ENCODE results near the gene CAPN3. TPM values are rescaled to one million over a fixed set of nuclear protein-coding genes. Genes with fewer than 3 reads are reported as not detected.

The CAPN3 gene
- total RNA-seq, 2 donors from 2014 or later, result 2.0 to 5.8 TPM

DNA sequence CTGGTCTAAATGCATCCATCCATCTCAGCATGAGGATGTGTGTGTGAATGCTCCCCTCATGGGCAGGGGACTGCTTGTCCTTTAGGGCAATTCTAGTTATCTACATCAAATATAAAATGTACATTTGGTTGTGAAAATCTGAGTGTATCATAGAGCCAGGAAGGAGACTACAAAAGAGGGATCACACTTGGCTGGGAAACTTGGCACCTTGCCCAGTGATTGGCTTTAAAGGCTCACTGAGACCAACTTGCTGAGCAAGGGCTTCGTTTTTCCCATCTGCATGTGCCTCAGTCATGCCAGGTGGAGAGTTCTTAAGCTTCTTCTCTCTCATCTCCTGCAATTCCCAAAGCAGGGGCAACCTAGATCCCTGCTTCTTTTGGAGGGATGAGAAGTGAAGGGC, 5.2 kb downstream of the CAPN3 start:
- no peak overlapping the region for H3K4me3 Mint-ChIP-seq

DNA sequence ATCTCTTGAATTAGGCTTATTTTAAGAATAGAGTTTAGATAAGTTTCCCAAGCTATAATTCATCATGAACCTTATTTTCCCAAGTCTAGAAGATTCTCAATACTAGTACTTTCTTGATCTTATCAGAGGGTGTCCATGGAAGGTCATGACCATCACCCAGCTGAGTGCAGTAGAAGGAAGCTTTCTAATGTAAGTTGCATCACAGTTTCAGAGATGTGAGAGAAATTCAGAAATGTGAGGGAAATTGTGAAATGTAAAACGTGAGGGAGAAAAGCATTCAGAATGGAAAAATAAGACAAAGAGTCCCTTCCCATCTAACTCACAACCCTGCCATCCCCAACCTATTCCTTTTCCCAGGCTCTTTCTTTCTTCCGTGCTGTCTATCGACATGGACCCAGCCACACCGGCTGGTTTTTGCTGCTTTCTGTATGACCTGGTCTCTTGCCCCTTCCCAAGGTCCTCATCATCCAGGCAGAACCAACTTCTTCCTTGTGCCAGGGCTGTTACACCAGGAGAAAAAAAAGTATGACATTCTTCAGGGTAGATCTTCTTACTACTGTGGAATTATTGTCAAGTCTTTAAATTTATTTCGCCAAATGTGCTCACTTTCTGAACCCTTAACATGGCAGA, 6.7 kb downstream of the CAPN3 start:
- Mint-ChIP-seq H3K9me3 (no peaks in the 10 kb centered on the region), H3K4me1 (ENCODE audit: low read depth in 2 of 2) (no peaks in the 10 kb centered on the region), H3K27ac (no peak overlapping the region), H3K36me3 (no peaks in the 10 kb centered on the region), H3K27me3 (no peaks in the 10 kb centered on the region), H3K4me3 (no peak overlapping the region)
- DNase-seq (ENCODE audit: low spot score) (no peak), ATAC-seq (no peak)

More for the DNA sequence above, 5.2 kb downstream of the CAPN3 start:
- no peaks in the 10 kb centered on the region for H3K4me1 Mint-ChIP-seq (ENCODE audit: low read depth in 2 of 2)
- no peaks in the 10 kb centered on the region for H3K36me3 Mint-ChIP-seq
- ATAC-seq (no peak), DNase-seq (ENCODE audit: low spot score) (no peak)
- no peak overlapping the region for H3K27ac Mint-ChIP-seq
- no peaks in the 10 kb centered on the region for H3K27me3 Mint-ChIP-seq
- H3K9me3 Mint-ChIP-seq, result no peaks in the 10 kb centered on the region

DNA sequence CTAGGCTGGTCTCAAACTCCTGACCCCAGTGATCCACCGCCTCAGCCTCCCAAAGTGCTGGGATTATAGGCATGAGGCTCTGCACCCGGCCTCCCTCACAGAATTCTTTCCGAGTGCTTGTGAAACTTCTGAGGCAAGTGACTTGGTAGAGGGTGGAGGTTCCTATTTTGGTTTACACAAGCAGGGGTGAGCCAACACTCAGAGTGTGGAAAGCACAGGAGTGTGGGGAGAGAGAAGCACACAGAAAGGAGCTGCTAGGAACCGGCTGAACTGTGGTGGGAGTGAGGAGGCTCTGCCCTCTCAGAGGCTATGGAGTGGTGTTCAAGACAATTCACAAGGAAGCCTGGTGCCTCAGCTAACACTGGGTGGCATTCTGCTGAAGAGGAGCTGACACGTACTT, 7.7 kb downstream of the CAPN3 start:
- Mint-ChIP-seq H3K4me1 (ENCODE audit: low read depth in 2 of 2) (no peaks in the 10 kb centered on the region), H3K27ac (no peak overlapping the region), H3K9me3 (no peaks in the 10 kb centered on the region), H3K4me3 (no peak overlapping the region), H3K36me3 (no peaks in the 10 kb centered on the region), H3K27me3 (no peaks in the 10 kb centered on the region)
- DNase-seq (ENCODE audit: low spot score), result no peak
- ATAC-seq, result no peak

DNA sequence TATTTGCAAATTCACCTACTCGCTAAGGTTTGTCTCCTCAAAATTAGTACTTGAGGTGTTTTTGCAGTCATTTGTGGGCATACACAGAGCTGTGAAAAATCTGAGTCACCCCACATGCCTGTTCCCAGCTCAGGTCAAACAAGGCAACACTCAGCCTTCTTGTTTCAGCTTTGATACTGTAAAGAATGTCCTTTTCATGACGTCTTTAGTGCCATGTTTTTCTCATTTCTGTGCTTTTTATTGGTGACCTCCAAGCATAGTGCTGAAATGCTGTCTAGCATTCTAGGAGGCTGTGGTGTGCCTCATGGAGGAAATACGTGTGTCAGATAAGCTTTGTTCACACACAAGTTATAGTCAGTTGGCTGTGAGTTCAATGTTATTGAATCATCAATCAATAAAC, 8.8 kb downstream of the CAPN3 start:
- Mint-ChIP-seq H3K27me3 (no peaks in the 10 kb centered on the region), H3K4me3 (no peak overlapping the region), H3K36me3 (no peaks in the 10 kb centered on the region), H3K9me3 (no peaks in the 10 kb centered on the region), H3K27ac (no peak overlapping the region), H3K4me1 (ENCODE audit: low read depth in 2 of 2) (no peaks in the 10 kb centered on the region)
- DNase-seq (ENCODE audit: low spot score) (no peak), ATAC-seq (no peak)

DNA sequence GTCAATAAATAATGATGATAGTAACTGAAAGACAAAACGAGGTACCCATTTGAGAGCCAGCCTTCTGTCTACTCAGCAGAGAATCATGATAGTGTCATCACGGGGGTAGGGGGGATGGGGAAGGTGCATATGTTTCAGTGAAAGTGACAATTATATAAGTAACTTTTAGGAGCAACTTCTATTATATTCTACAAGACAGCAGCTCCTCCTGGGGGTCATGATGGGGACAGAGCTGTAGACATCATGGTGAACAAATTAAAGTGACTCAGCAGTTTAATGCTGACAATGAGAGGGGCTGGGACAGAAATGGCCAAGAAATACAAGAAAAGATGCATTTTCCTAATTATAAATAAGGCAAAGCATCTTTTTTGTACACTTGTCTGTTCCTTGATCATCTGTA, 11.8 kb downstream of the CAPN3 start:
- H3K4me3 Mint-ChIP-seq, result no peak overlapping the region
- no peaks in the 10 kb centered on the region for H3K27me3 Mint-ChIP-seq
- H3K4me1 Mint-ChIP-seq (ENCODE audit: low read depth in 2 of 2), result peaks cover 3 to 4% of the 10 kb centered on the region in 2 donors
- no peaks in the 10 kb centered on the region for H3K36me3 Mint-ChIP-seq
- no peaks in the 10 kb centered on the region for H3K9me3 Mint-ChIP-seq
- DNase-seq (ENCODE audit: low spot score), result no peak
- no peak overlapping the region for H3K27ac Mint-ChIP-seq
- no peak for ATAC-seq

DNA sequence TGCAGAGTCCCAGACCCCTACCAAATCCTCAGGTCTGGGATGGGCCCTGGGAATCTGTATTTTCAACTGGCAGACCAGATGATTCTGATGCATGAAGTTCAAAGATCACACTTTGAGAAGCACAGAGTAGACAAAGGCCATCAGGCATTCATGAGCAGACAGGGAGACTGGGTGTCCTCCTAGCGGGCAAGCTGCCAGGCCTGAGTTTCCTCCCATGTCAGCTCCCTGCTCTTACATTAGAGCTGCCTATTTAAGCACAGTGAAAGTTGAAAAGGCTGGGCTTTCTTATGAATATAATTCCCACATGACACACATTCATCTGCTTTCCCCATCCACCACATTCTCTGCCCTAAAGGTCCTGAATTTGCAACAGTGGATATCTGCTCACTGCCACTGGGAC, 14.0 kb downstream of the CAPN3 start:
- ATAC-seq, result no peak

DNA sequence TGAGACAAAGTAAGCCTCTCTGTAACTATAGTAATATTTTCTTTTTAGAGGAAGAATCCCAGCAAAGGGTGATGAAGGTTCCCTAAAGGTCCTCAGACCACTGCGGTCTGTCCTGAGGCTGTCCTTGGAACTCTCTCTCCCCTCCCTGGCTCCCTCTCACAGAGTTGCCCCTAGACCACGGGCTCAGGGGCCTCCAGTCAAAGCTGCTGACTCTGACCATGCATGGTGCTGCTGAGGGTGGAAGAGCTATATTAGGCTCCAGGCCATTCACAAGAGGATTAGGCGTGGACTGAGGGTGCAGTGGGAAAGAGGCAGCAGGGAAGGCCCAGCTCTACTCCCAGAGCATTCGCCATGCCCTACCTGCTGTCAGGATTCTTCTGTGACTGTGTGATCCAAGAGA, 14.6 kb downstream of the CAPN3 start:
- no peaks in the 10 kb centered on the region for H3K9me3 Mint-ChIP-seq
- peaks cover 6% of the 10 kb centered on the region in 2 donors for H3K4me1 Mint-ChIP-seq (ENCODE audit: low read depth in 2 of 2)
- no peak overlapping the region for H3K27ac Mint-ChIP-seq
- no peaks in the 10 kb centered on the region for H3K27me3 Mint-ChIP-seq
- DNase-seq (ENCODE audit: low spot score) (no peak), ATAC-seq (no peak)
- H3K36me3 Mint-ChIP-seq, result no peaks in the 10 kb centered on the region
- H3K4me3 Mint-ChIP-seq, result no peak overlapping the region

More for the DNA sequence above, 14.0 kb downstream of the CAPN3 start:
- DNase-seq (ENCODE audit: low spot score), result no peak
- Mint-ChIP-seq H3K4me3 (no peak overlapping the region), H3K27ac (no peak overlapping the region), H3K4me1 (ENCODE audit: low read depth in 2 of 2) (peaks cover 6% of the 10 kb centered on the region in 2 donors), H3K27me3 (no peaks in the 10 kb centered on the region), H3K9me3 (no peaks in the 10 kb centered on the region), H3K36me3 (no peaks in the 10 kb centered on the region)

DNA sequence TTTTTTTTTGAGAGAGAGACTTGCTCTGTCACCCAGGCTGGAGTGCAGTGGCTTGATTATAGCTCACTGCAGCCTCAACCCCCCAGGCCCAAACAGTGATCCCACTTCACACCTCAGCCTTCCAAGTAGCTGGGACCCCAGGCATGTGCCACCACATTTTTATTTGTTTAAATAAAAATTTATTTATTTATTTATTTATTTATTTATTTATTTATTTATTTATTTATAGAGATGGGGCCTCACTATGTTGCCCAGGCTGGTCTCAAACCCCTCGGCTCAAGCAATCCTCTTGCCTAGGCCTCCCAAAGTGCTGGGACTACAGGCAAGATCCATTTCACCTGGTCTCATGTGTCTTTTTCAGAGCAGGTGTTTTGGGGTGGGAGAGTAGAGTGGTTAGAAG, 15.5 kb downstream of the CAPN3 start:
- DNase-seq (ENCODE audit: low spot score) (no peak), ATAC-seq (no peak)
- Mint-ChIP-seq H3K4me1 (ENCODE audit: low read depth in 2 of 2) (peaks cover 6% of the 10 kb centered on the region in 2 donors), H3K36me3 (no peaks in the 10 kb centered on the region), H3K4me3 (no peak overlapping the region), H3K27me3 (no peaks in the 10 kb centered on the region), H3K27ac (no peak overlapping the region), H3K9me3 (no peaks in the 10 kb centered on the region)

DNA sequence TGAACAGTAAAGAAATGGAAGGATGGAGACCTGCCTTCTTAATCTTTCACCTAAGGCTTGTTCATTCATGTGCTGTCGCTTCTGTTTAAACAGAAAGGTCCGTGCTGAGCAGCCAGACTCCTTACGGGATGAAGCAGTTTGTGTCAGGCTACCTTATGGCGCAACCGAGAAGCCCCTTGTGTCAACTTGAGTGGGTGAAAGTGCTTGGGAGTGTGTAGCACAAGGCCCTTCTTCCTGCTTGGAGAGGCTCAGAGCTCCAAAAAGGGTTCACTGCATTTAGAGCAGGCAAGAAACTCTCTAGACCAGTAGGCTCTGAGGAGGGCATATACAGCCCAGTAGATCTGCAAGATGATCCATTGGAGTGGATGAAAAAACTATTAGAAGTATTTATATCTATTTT, 16.0 kb downstream of the CAPN3 start:
- ATAC-seq (no peak), DNase-seq (ENCODE audit: low spot score) (no peak)
- Mint-ChIP-seq H3K27me3 (no peaks in the 10 kb centered on the region), H3K4me1 (ENCODE audit: low read depth in 2 of 2) (peaks cover 6% of the 10 kb centered on the region in 2 donors), H3K36me3 (no peaks in the 10 kb centered on the region), H3K4me3 (no peak overlapping the region), H3K27ac (no peak overlapping the region), H3K9me3 (no peaks in the 10 kb centered on the region)

DNA sequence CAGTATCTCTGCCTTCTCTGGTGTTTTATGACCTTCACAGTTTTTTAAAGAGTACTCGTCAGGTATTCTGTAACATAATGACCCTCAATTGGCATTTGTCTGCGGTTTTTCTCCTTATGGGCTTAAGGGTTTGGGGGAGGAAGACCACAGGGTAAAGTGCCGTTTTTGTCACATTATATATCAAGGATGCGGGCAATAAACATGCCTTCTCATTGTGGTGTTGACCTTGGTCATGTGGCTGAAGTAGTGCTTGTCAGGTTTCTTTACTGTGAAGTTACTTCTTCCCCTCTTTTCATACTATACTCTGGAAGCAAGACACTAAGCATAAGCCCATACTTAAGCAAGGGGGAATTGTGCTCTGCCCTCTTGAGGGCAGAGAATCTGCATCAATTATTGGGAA, 16.6 kb downstream of the CAPN3 start:
- H3K4me3 Mint-ChIP-seq, result no peak overlapping the region
- peaks cover 6% of the 10 kb centered on the region in 2 donors for H3K4me1 Mint-ChIP-seq (ENCODE audit: low read depth in 2 of 2)
- DNase-seq (ENCODE audit: low spot score), result no peak
- peak in 1 of 2 donors; percentile 44 for ATAC-seq
- no peaks in the 10 kb centered on the region for H3K9me3 Mint-ChIP-seq
- H3K27me3 Mint-ChIP-seq, result no peaks in the 10 kb centered on the region
- H3K36me3 Mint-ChIP-seq, result no peaks in the 10 kb centered on the region
- no peak overlapping the region for H3K27ac Mint-ChIP-seq

DNA sequence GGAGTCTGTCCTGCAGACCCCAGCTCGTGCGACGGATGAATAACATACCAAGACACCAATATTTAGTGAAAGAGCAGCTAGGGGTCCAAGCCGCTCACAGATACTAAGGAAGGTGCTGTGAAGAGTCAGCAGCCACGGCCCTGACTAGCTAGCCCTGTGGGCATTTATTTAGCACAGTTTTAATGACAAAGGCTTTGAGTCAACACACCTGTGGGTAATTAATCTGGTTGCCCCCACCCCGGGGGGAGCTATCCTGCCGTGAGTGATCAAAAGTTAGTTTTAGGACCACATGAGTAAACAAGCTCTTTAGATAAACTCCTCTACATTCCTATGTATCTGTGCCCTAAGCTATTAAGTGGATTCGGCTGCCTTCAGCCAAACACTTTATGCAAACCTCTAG, 18.7 kb downstream of the CAPN3 start:
- no peaks in the 10 kb centered on the region for H3K27me3 Mint-ChIP-seq
- peaks cover 6% of the 10 kb centered on the region in 2 donors for H3K4me1 Mint-ChIP-seq (ENCODE audit: low read depth in 2 of 2)
- no peak for ATAC-seq
- H3K36me3 Mint-ChIP-seq, result no peaks in the 10 kb centered on the region
- no peak for DNase-seq (ENCODE audit: low spot score)
- H3K27ac Mint-ChIP-seq, result no peak overlapping the region
- no peaks in the 10 kb centered on the region for H3K9me3 Mint-ChIP-seq
- H3K4me3 Mint-ChIP-seq, result no peak overlapping the region

DNA sequence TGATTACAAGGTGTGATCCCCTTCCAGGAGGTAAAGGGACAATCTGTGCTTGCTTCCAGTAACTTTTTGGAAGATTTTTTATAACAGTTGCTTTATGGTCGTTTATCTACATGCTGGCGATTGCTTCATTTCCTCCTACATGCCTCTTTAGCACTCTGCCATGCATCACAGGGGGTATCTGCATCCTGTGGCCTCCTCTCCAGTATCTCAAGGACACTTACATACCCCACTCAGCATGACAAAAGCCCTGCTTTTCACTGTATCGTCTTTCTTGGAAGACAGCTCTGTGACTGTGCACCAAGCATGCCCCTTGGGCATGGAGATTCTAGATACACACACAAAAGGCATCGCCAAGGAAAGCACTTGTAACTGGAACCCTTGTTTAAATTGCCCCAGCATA, 25.3 kb downstream of the CAPN3 start:
- peaks cover 4 to 5% of the 10 kb centered on the region in 2 donors for H3K4me1 Mint-ChIP-seq (ENCODE audit: low read depth in 2 of 2)
- no peaks in the 10 kb centered on the region for H3K27me3 Mint-ChIP-seq
- H3K9me3 Mint-ChIP-seq, result no peaks in the 10 kb centered on the region
- H3K36me3 Mint-ChIP-seq, result no peaks in the 10 kb centered on the region
- DNase-seq (ENCODE audit: low spot score) (no peak), ATAC-seq (no peak)
- H3K27ac Mint-ChIP-seq, result no peak overlapping the region
- H3K4me3 Mint-ChIP-seq, result no peak overlapping the region

DNA sequence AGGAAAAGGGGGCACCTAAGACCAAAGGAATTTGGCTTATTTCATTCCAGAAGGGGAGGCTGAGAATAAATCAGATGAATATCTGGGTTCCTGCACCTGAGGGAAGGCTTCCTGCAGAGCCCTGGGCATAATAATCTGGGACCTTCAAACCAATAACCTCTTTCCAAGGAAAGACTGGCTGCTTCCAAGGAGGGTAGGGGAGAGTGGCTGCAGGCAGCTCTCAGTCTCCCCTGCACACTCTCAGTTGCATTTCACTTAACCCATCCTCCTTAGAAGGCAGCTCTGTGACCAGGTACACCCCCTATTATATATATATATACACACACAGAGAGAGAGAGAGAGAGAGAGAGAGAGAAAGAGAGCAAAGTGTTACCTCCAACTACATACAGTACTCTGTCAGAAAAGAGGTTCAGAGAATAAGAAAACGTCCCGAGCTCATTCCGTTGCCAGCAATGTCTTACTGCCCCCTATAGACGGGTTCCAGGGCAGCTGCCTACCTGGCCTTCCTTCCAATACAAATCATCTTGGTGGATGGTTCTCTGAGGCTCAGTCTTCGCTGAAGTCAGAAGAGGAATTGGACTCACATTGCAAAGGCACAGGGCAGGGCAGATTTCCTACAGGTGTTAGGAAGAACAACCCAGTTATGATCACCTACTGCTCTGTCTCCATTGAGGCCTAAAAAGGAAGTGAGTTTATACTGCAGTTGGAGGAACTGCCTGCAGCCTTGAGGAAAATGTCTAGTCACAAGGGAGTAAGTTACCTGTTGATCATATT, 26.1 kb downstream of the CAPN3 start:
- no peak overlapping the region for H3K4me3 Mint-ChIP-seq
- DNase-seq (ENCODE audit: low spot score) (no peak), ATAC-seq (peak in 1 of 2 donors; percentile 36)
- no peak overlapping the region for H3K27ac Mint-ChIP-seq
- peaks cover 4 to 5% of the 10 kb centered on the region in 2 donors for H3K4me1 Mint-ChIP-seq (ENCODE audit: low read depth in 2 of 2)
- no peaks in the 10 kb centered on the region for H3K9me3 Mint-ChIP-seq
- no peaks in the 10 kb centered on the region for H3K36me3 Mint-ChIP-seq
- no peaks in the 10 kb centered on the region for H3K27me3 Mint-ChIP-seq

DNA sequence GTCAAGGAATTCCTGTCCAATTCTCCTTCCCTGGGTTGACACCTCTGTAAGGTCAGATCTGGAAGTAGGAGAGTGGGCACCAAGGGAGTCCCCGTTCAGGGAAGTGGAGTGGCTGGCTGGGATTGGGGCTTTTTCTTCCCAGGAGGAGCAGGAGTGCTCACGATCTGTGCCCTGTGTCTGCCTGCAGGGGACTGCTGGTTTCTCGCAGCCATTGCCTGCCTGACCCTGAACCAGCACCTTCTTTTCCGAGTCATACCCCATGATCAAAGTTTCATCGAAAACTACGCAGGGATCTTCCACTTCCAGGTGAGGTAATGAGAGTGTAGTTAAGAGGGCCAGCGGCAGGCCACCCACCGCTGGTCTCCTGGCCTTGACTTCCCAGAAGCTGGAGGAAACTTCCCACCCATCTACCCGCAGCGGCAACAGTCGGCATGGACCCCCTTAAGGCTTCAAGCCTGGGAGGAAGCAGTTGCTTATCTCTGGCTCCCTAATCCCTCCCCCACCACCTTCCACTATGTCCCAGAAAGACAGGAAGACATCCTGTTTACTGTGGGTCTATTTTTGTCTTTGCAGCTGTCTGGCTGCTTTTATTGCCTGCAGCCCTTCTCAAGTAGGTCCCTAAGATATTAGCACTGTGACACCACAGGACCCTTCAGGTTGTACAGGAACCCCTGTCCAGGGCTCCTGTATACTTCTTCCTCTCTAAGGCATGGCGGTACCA, 26.8 kb downstream of the CAPN3 start:
- ATAC-seq (no peak), DNase-seq (ENCODE audit: low spot score) (no peak)
- no peak overlapping the region for H3K27ac Mint-ChIP-seq
- H3K27me3 Mint-ChIP-seq, result no peaks in the 10 kb centered on the region
- H3K9me3 Mint-ChIP-seq, result no peaks in the 10 kb centered on the region
- H3K4me3 Mint-ChIP-seq, result no peak overlapping the region
- no peaks in the 10 kb centered on the region for H3K36me3 Mint-ChIP-seq
- peaks cover 4 to 5% of the 10 kb centered on the region in 2 donors for H3K4me1 Mint-ChIP-seq (ENCODE audit: low read depth in 2 of 2)

All from natural killer cell treated with Interleukin-12 subunit alpha and Interleukin-12 subunit beta and Interleukin-15 and Interleukin-18, amount 100 ng/mL, for 72 hours (primary cell).